Body of pancreas (tissue), 4 donors: ENCODE data around the gene IFNLR1.

Experiments
- CTCF ChIP-seq, 7 experiments: fragments of 450-650 bp in 4 of 7; fragments of 200-600 bp in 3 of 7; sonication (generic) in 3 of 7; IDR thresholded peaks; one replicate each; pipeline ENCODE4 v1.5.1; 2016 to 2019; ENCODE audit warnings: antibody characterized with exemption in 7 of 7
- POLR2A ChIP-seq, 3 donors: fragments of 450-650 bp; IDR thresholded peaks; one replicate each; pipeline ENCODE4 v1.6.1; 2016; ENCODE audit warnings: antibody characterized with exemption in 3 of 3, mild to moderate bottlenecking in 2 of 3

- TF ChIP-seq CTCF (IDR thresholded peaks at IDR 0.05) (no peak), POLR2A (IDR thresholded peaks at IDR 0.05) (no peak)
Measured at GRCh38 chr1:24195874-24196273, 8.8 kb upstream of the IFNLR1 start.
